Heart right ventricle (tissue), 16 donors: ENCODE measurements around the gene MRPL3. TPM values are rescaled to one million over a fixed set of nuclear protein-coding genes. Genes with fewer than 3 reads are reported as not detected.

Experiments used
- ATAC-seq, 8 donors: fragments of 200-7000 bp; cut with Tn5 transposase; one replicate each; pipeline ENCODE4 v1.9.1; 2020; ENCODE audit warnings: mild to moderate bottlenecking in 8 of 8, moderate library complexity in 8 of 8, moderate number of reproducible peaks in 1 of 8
- DNase-seq, 2 donors: peaks; one replicate each; pipeline ENCODE4 v3.0.0-alpha.2; 2020
- H3K27ac ChIP-seq, 10 donors: fragments of 200-600 bp; sonication (generic) in 2 of 10; one replicate each; pipeline versions ENCODE4 v1.5.0 to v1.8.0; 2020 to 2022; ENCODE audit warnings: mild to moderate bottlenecking in 3 of 10
- H3K27me3 ChIP-seq, 7 donors: fragments of 200-600 bp; one replicate each; pipeline ENCODE4 v1.8.0; 2021 to 2022; ENCODE audit warnings: mild to moderate bottlenecking in 2 of 7
- H3K36me3 ChIP-seq, 9 donors: fragments of 200-600 bp; sonication (generic) in 1 of 9; one replicate each; pipeline versions ENCODE4 v1.5.0 to v1.8.0; 2020 to 2022; ENCODE audit warnings: mild to moderate bottlenecking in 2 of 9
- H3K4me1 ChIP-seq, 9 donors: fragments of 200-600 bp; sonication (generic) in 1 of 9; one replicate each; pipeline versions ENCODE4 v1.5.0 to v1.8.0; 2020 to 2022; ENCODE audit warnings: mild to moderate bottlenecking in 4 of 9
- H3K4me3 ChIP-seq, 10 donors: fragments of 200-600 bp; sonication (generic) in 2 of 10; one replicate each; pipeline versions ENCODE4 v1.5.0 to v1.8.0; 2020 to 2022; ENCODE audit warnings: mild to moderate bottlenecking in 7 of 10, moderate library complexity in 2 of 10
- H3K9me3 ChIP-seq, 11 donors: fragments of 200-600 bp in 10 of 11; sonication (generic) in 2 of 11; one replicate each; pipeline versions ENCODE4 v1.5.0 to v1.8.0; 2013 to 2022; ENCODE audit warnings: mild to moderate bottlenecking in 2 of 11, control low read depth in 1 of 11, moderate library complexity in 1 of 11
- CTCF ChIP-seq, 9 donors: fragments of 200-600 bp; sonication (generic) in 2 of 9; IDR thresholded peaks; one replicate each; pipeline versions ENCODE4 v1.5.0 to v1.8.0; 2021 to 2022; ENCODE audit warnings: antibody characterized with exemption in 9 of 9, mild to moderate bottlenecking in 5 of 9, moderate library complexity in 1 of 9
- WGBS, 2 donors: extraction: QIAGEN DNeasy Blood & Tissue Kit; methylation state at CpG; one replicate each; pipeline ENCODE4 v1.1.7; 2013; ENCODE audit warnings: inconsistent platforms in 1 of 2; 5-methylcytosine and 5-hydroxymethylcytosine counted together
- intact Hi-C, 10 donors: fragments of 100-400 bp; cut with DNase I; formaldehyde crosslinking; loops; one replicate each; pipeline versions ENCODE4 v1.11.1 to v1.14.2; 2022
- polyA plus RNA-seq, 2 donors: library from polyadenylated mRNA; stranded (reverse); fragments of 200-250 nt; gene quantifications; one replicate each; pipeline ENCODE4 v1.2.3, GENCODE V29; 2013
- total RNA-seq, 10 donors: library from RNA; stranded (reverse); fragmentation: NEBNext Ultra II Directional in 3 of 10; extraction: Animal tissue kit (Norgen Biotek cat#: 25700) in 3 of 10; gene quantifications; one replicate each; pipeline versions ENCODE4 v1.2.1 to v1.2.4, GENCODE V29; 2021 to 2023
- donor health status: Arrhythmogenic right ventricular cardiomyopathy.
- donor health status: ischemic (EF 13 %, LVEDD 7.1; RV severe dilation, severe dysfunction).
- donor health status: healthy with polysubstance abuse.
- donor health status: DM: no; HTN: yes; CAD: no.
- donor health status: DM: no; HTN: no; CAD: no.
- donor health status: ischemic (EF 25% LVEDD 6.9; RV normal size, moderate dysfunction).
- donor health status: ischemic (EF 25% LVEDD 5.7; RV mildly dilated, moderate dysfunction).
- donor health status: healthy.
- donor health status: DM: yes; HTN: yes; CAD: no.
- donor health status: Ischemic cardiomyopathy.
- donor health status: ischemic (EF 35%, LVEDD 5.7; RV mildly dilated, moderate dysfunction).
- donor health status: nonischemic (EF 11% LVEDD 7.7; RV severe dilation, severe dysfunction).
- donor health status: DM: yes; HTN: yes; CAD: no.
- donor health status: PGD.
- donor health status: ischemic (EF 29% LVEDD 5.4; RV normal size, mild dysfunction).
- donor health status: nonischemic (EF 23%, LVEDD 6.1; RV moderate dilation, normal function).

MRPL3 gene
- total and polyA plus RNA-seq, 12 donors, result 46.5 to 102 (median 51.2) TPM

- DNase-seq (no peak), ATAC-seq (no peak)
- Histone ChIP-seq H3K9me3 (no peaks in the 10 kb centered on the region), H3K36me3 (no peaks in the 10 kb centered on the region), H3K27me3 (no peaks in the 10 kb centered on the region), H3K27ac (no peak overlapping the region), H3K4me3 (no peak overlapping the region), H3K4me1 (no peaks in the 10 kb centered on the region)
- intact Hi-C loops, result no loop called here
- TF ChIP-seq CTCF (IDR thresholded peaks at IDR 0.05), result no peak
These were observed 80.7 kb downstream of the MRPL3 start for GRCh38 chr3:131421957-131422498.

DNA sequence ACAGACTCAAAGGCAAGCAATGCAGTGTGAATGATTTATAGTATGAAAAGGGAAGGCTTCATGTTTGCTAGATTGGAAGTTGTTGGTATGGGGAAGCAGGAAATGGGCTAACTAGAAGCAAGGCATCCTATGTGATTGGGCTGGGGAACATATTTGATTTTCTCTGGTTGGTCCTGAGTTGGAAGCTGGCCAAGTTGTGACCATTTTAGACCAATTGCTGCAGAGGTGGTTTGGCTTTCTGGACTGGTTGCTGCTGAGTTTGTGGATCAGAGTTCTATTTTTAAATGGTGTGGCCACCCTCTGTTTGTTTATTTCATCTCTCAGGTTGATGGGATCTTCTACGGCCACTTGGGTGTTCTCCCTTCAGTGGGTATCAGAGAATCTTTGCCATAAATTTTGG lies 81.5 kb downstream of the MRPL3 start:
- intact Hi-C loops, result no loop called here
- no peak for ATAC-seq

DNA sequence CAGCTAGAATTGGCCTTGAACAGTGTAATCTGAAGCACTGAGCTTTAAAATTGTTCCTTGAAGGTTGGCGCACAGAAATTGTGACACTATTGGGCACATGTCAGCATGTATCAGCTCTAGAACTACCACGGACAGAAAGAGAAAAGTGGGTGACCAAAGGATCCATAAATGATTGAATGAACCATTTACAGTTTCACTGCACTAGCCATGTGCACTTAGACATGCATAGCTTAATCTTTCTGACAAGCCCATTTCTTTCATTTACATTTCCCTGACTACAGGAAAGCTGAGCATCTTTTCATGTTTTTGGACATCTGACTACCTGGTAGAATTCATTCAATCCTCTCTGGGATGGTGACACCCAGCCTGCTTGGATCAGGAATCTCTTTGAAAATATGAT lies 85.0 kb downstream of the MRPL3 start:
- no peak for TF ChIP-seq CTCF (IDR thresholded peaks at IDR 0.05)
- Histone ChIP-seq H3K27ac (no peak overlapping the region), H3K36me3 (no peaks in the 10 kb centered on the region), H3K9me3 (peaks cover 0 to 9% (median 0%) of the 10 kb centered on the region in 11 donors), H3K4me3 (no peak overlapping the region), H3K27me3 (no peaks in the 10 kb centered on the region), H3K4me1 (no peaks in the 10 kb centered on the region)
- intact Hi-C loops, result no loop called here
- no peak for ATAC-seq
- 80 to 93% methylated on average over 2 of the region's 2 CpGs for WGBS, 2 donors
- no peak for DNase-seq

More for the DNA sequence above, 81.5 kb downstream of the MRPL3 start:
- H3K27me3 ChIP-seq, result no peaks in the 10 kb centered on the region
- H3K4me3 ChIP-seq, result no peak overlapping the region
- TF ChIP-seq CTCF (IDR thresholded peaks at IDR 0.05), result no peak
- no peaks in the 10 kb centered on the region for H3K4me1 ChIP-seq
- no peak overlapping the region for H3K27ac ChIP-seq
- DNase-seq, result no peak
- 71 to 79% methylated on average over 1 of the region's 1 CpG for WGBS, 2 donors
- H3K9me3 ChIP-seq, result peaks cover 0 to 3% (median 0%) of the 10 kb centered on the region in 11 donors
- no peaks in the 10 kb centered on the region for H3K36me3 ChIP-seq

Other genes with a start within 250 kb of the MRPL3 start
- 10 to 100 TPM; 26.9 to 44.1 (median 38.6) TPM for gene NUDT16, start 121.2 kb downstream of the MRPL3 start, total RNA-seq
- gene NUDT16, start 121.2 kb downstream of the MRPL3 start, polyA plus RNA-seq, result 10 to 100 TPM; 26.7 to 38.6 TPM